DND-41 (cell line): ENCODE measurements around the gene MADCAM1.

Experiments
- EZH2 ChIP-seq: IDR thresholded peaks from 3 replicates; pipeline ENCODE4 v1.6.1; 2012; ENCODE audit warnings: borderline replicate concordance, low read depth, mild to moderate bottlenecking, moderate library complexity, low read length, inconsistent platforms; ENCODE audit not compliant: severe bottlenecking
- TF ChIP-seq, protein P1 (sequence below): IDR thresholded peaks from 2 replicates; pipeline ENCODE4 v1.5.1; 2012; ENCODE audit warnings: borderline replicate concordance, low read length, moderate library complexity, mild to moderate bottlenecking; ENCODE audit not compliant: poor library complexity, severe bottlenecking; ENCODE audit errors: extremely low read depth

DNA sequence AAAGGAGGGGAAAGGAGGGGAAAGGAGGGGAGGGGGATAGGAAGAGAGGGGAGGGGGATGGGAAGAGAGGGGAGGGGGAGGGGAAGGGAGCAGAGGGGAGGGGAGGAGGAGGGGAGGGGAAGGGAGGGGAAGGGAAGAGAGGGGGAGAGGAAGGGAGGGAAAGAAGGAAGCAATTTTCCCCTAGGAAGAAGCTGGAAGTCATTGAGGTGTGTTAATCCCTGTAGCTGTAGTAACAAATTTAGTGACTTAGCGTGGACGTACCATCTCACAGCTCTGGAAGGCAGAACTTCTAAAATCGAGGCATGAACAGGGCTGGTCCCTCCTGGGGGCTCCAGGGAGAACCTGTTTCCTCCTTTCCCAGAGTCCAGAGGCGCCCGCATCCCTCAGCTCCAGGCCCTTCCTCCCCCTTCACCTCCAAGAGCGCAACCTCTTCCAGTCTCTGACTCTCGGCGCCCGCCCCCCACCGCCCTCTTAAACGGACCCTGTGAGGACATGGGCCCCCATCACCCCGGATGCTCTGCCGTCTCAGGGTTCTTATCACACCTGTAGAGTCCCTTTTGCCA, 29.7 kb downstream of the MADCAM1 start:
- TF ChIP-seq, protein P1, sequence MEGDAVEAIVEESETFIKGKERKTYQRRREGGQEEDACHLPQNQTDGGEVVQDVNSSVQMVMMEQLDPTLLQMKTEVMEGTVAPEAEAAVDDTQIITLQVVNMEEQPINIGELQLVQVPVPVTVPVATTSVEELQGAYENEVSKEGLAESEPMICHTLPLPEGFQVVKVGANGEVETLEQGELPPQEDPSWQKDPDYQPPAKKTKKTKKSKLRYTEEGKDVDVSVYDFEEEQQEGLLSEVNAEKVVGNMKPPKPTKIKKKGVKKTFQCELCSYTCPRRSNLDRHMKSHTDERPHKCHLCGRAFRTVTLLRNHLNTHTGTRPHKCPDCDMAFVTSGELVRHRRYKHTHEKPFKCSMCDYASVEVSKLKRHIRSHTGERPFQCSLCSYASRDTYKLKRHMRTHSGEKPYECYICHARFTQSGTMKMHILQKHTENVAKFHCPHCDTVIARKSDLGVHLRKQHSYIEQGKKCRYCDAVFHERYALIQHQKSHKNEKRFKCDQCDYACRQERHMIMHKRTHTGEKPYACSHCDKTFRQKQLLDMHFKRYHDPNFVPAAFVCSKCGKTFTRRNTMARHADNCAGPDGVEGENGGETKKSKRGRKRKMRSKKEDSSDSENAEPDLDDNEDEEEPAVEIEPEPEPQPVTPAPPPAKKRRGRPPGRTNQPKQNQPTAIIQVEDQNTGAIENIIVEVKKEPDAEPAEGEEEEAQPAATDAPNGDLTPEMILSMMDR, result no peak
- no peak for TF ChIP-seq EZH2
